Stromal cell of bone marrow (primary cell): Measurements from ENCODE around the gene ATG7.
A peak's percentile ranks its signal among the peaks of the same experiment; 100 is the strongest.
"Not testable (repeated sequence)": the region's sequence is repeated elsewhere in the genome, so short reads cannot be mapped to it uniquely, and the experiment has no call there.

Experiments
- DNase-seq: peaks from one replicate; pipeline ENCODE4 v3.0.0-alpha.2; 2012; ENCODE audit warnings: low read depth

Gene ATG7

GRCh38 chr3:11467875-11468274, 195.7 kb downstream of the ATG7 start:
- no peak for DNase-seq

- DNase-seq: no peak
These were observed 198.0 kb downstream of the ATG7 start for GRCh38 chr3:11470031-11470853.

GRCh38 chr3:11475324-11475723, 203.1 kb downstream of the ATG7 start:
- DNase-seq: no peak

GRCh38 chr3:11476735-11477144, 204.5 kb downstream of the ATG7 start:
- DNase-seq: no peak

GRCh38 chr3:11477407-11477911, 205.3 kb downstream of the ATG7 start:
- DNase-seq: peak; percentile 74

- no peak for DNase-seq
These were observed 206.0 kb downstream of the ATG7 start for GRCh38 chr3:11478167-11478566.

GRCh38 chr3:11479221-11479620, 207.0 kb downstream of the ATG7 start:
- DNase-seq: no peak

- DNase-seq: no peak
These were observed 208.6 kb downstream of the ATG7 start for GRCh38 chr3:11480663-11481298.

- DNase-seq: no peak
These were observed 209.4 kb downstream of the ATG7 start for GRCh38 chr3:11481556-11481955.

GRCh38 chr3:11482021-11482420, 209.8 kb downstream of the ATG7 start:
- DNase-seq: no peak

- not testable (repeated sequence) for DNase-seq
These were observed 216.2 kb downstream of the ATG7 start for GRCh38 chr3:11488356-11488755.

GRCh38 chr3:11494131-11494916, 222.1 kb downstream of the ATG7 start:
- no peak for DNase-seq

- DNase-seq: no peak
These were observed 223.9 kb downstream of the ATG7 start for GRCh38 chr3:11495948-11496557.

- no peak for DNase-seq
These were observed 226.0 kb downstream of the ATG7 start for GRCh38 chr3:11498177-11498576.

GRCh38 chr3:11498646-11499045, 226.4 kb downstream of the ATG7 start:
- DNase-seq: peak; percentile 20

- peak; percentile 68 for DNase-seq
These were observed 226.9 kb downstream of the ATG7 start for GRCh38 chr3:11499144-11499543.

- not testable (repeated sequence) for DNase-seq
These were observed 230.2 kb downstream of the ATG7 start for GRCh38 chr3:11502413-11502812.

GRCh38 chr3:11507719-11508118, 235.5 kb downstream of the ATG7 start:
- DNase-seq: no peak

- DNase-seq: no peak
These were observed 236.4 kb downstream of the ATG7 start for GRCh38 chr3:11508346-11509172.

- DNase-seq: peak; percentile 85
These were observed 237.2 kb downstream of the ATG7 start for GRCh38 chr3:11509173-11510000.
